ENCODE results near the gene EFCAB13.
A peak's percentile ranks its signal among the peaks of the same experiment; 100 is the strongest.

The EFCAB13 gene

DNA sequence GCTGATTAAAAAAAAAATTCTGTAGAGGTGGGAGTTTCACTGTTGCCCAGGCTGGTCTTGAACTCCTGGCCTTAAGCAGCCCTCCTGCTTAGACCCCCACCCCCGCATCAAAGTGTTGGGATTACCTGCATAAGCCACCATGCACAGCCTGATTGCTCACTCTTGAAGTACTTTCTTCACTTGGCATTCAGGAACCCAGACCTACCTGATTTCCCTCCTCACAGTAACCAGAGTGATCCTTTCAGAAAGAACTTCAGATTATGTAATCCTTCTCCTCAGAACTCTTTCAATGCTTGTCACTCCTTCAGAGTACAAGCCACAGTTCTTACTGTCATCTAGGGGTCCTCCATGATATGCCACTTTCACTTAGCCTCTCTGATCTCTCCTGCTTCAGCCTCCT, 1.4 kb downstream of the EFCAB13 start:
- Histone ChIP-seq H3K4me1 (no peaks in the 10 kb centered on the region), H3K27ac (no peak overlapping the region), H3K36me3 (ENCODE audit: control insufficient read depth, insufficient read depth, low read length) (no peaks in the 10 kb centered on the region), H3K4me3 (ENCODE audit: low read depth, low read length) (no peak overlapping the region), H3K79me2 (no peaks in the 10 kb centered on the region), H3K9ac (no peak overlapping the region), H3K27me3 (ENCODE audit: control insufficient read depth, insufficient read depth, low read length) (no peaks in the 10 kb centered on the region), H3K9me3 (ENCODE audit: control insufficient read depth, low read length) (no peaks in the 10 kb centered on the region), H2AFZ (peak overlapping the region; percentile 6), H3K4me2 (ENCODE audit: low read length) (no peak overlapping the region)
- TF ChIP-seq, protein P1, sequence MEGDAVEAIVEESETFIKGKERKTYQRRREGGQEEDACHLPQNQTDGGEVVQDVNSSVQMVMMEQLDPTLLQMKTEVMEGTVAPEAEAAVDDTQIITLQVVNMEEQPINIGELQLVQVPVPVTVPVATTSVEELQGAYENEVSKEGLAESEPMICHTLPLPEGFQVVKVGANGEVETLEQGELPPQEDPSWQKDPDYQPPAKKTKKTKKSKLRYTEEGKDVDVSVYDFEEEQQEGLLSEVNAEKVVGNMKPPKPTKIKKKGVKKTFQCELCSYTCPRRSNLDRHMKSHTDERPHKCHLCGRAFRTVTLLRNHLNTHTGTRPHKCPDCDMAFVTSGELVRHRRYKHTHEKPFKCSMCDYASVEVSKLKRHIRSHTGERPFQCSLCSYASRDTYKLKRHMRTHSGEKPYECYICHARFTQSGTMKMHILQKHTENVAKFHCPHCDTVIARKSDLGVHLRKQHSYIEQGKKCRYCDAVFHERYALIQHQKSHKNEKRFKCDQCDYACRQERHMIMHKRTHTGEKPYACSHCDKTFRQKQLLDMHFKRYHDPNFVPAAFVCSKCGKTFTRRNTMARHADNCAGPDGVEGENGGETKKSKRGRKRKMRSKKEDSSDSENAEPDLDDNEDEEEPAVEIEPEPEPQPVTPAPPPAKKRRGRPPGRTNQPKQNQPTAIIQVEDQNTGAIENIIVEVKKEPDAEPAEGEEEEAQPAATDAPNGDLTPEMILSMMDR (IDR thresholded peaks at IDR 0.05): no peak

- H3K4me3 ChIP-seq (ENCODE audit: low read depth, low read length): no peak overlapping the region
- no peak overlapping the region for H3K4me2 ChIP-seq (ENCODE audit: low read length)
- H3K9me3 ChIP-seq (ENCODE audit: control insufficient read depth, low read length): no peaks in the 10 kb centered on the region
- H2AFZ ChIP-seq: no peak overlapping the region
- TF ChIP-seq, protein P1 (IDR thresholded peaks at IDR 0.05): no peak
- no peaks in the 10 kb centered on the region for H3K79me2 ChIP-seq
- H3K4me1 ChIP-seq: no peaks in the 10 kb centered on the region
- no peak overlapping the region for H3K27ac ChIP-seq
- H3K9ac ChIP-seq: no peak overlapping the region
- H3K36me3 ChIP-seq (ENCODE audit: control insufficient read depth, insufficient read depth, low read length): no peaks in the 10 kb centered on the region
- H3K27me3 ChIP-seq (ENCODE audit: control insufficient read depth, insufficient read depth, low read length): no peaks in the 10 kb centered on the region
Observed at GRCh38 chr17:47330548-47330947, 6.8 kb downstream of the EFCAB13 start.

DNA sequence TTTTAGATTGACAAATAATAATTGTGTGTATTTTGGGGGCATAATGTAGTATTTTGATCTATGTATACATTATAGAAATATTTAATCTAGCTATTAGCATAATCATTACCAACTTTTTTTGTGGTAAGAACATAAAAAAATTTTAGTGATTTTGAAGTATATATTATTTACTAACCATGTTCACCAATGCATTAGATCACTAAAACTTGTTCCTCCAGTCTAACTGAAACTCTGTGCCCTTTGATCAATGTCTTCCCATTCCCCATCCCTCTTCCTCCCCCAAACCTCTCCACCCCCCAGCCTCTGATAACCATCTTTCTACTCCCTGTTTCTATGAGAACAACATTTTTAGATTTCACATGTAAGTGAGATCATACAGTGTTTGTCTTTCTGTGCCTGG, 8.5 kb downstream of the EFCAB13 start:
- no peak overlapping the region for H3K9ac ChIP-seq
- no peak overlapping the region for H3K27ac ChIP-seq
- no peaks in the 10 kb centered on the region for H3K4me1 ChIP-seq
- no peaks in the 10 kb centered on the region for H3K27me3 ChIP-seq (ENCODE audit: control insufficient read depth, insufficient read depth, low read length)
- no peaks in the 10 kb centered on the region for H3K79me2 ChIP-seq
- H3K4me3 ChIP-seq (ENCODE audit: low read depth, low read length): no peak overlapping the region
- H3K9me3 ChIP-seq (ENCODE audit: control insufficient read depth, low read length): no peaks in the 10 kb centered on the region
- H2AFZ ChIP-seq: no peak overlapping the region
- TF ChIP-seq, protein P1 (IDR thresholded peaks at IDR 0.05): no peak
- no peaks in the 10 kb centered on the region for H3K36me3 ChIP-seq (ENCODE audit: control insufficient read depth, insufficient read depth, low read length)
- H3K4me2 ChIP-seq (ENCODE audit: low read length): no peak overlapping the region

DNA sequence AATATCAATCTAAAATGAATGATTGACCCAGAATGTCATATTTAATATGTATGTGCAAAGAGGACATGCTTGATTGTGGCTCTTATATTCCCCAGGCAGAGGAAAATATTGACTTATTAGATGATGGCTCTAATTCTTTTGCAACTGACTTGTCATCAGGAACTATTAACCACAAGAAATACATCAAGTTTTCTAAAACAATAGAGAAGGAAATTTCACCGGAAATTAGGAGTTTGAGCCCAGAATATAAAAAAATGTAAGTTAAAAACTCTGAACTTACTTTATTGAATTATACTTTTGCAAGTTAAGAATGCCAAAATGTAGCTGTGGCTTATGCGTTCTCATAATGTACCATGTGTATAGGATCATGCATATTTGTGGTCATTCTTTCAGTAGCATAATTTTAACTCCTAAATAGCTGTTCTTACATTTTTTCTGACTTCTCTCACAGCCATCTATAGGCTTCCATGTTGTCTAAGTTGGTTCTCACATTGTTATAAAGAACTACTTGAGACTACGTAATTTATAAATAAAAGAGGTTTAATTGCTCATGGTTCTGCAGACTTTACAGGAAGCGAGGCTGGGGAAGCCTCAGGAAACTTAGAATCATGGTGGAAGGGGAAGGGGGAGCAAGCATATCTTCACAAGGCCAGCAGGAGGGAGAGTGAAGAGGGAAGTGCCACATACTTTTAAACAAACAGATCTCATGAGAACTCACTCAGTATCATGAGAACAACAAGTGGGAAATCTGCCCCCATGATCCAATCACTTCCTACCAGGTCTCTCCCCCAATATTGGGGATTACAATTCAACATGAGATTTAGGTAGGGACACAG, 11.6 kb downstream of the EFCAB13 start:
- H2AFZ ChIP-seq: no peak overlapping the region
- no peaks in the 10 kb centered on the region for H3K4me1 ChIP-seq
- TF ChIP-seq, protein P1 (IDR thresholded peaks at IDR 0.05): no peak
- no peak overlapping the region for H3K4me2 ChIP-seq (ENCODE audit: low read length)
- H3K27ac ChIP-seq: no peak overlapping the region
- no peaks in the 10 kb centered on the region for H3K36me3 ChIP-seq (ENCODE audit: control insufficient read depth, insufficient read depth, low read length)
- no peak overlapping the region for H3K4me3 ChIP-seq (ENCODE audit: low read depth, low read length)
- no peaks in the 10 kb centered on the region for H3K27me3 ChIP-seq (ENCODE audit: control insufficient read depth, insufficient read depth, low read length)
- no peaks in the 10 kb centered on the region for H3K79me2 ChIP-seq
- H3K9me3 ChIP-seq (ENCODE audit: control insufficient read depth, low read length): no peaks in the 10 kb centered on the region
- H3K9ac ChIP-seq: no peak overlapping the region

GRCh38 chr17:47338026-47338425, 14.3 kb downstream of the EFCAB13 start:
- Histone ChIP-seq H3K4me3 (ENCODE audit: low read depth, low read length) (no peak overlapping the region), H3K79me2 (no peaks in the 10 kb centered on the region), H3K27ac (no peak overlapping the region), H3K27me3 (ENCODE audit: control insufficient read depth, insufficient read depth, low read length) (no peaks in the 10 kb centered on the region), H3K36me3 (ENCODE audit: control insufficient read depth, insufficient read depth, low read length) (no peaks in the 10 kb centered on the region), H3K9me3 (ENCODE audit: control insufficient read depth, low read length) (no peaks in the 10 kb centered on the region), H2AFZ (no peak overlapping the region), H3K9ac (no peak overlapping the region), H3K4me1 (no peaks in the 10 kb centered on the region), H3K4me2 (ENCODE audit: low read length) (no peak overlapping the region)
- TF ChIP-seq, protein P1 (IDR thresholded peaks at IDR 0.05): no peak
